Nephron progenitor cell (in vitro differentiated cells): Measurements from ENCODE around the gene AMMECR1.

Experiments used
- DNase-seq: peaks from one replicate; pipeline ENCODE4 v3.0.0; 2021
- H3K27ac Mint-ChIP-seq: 2 replicates; pipeline ENCODE4 v1.8.0; 2021; ENCODE audit warnings: mild to moderate bottlenecking, moderate library complexity, mixed read lengths
- H3K27me3 Mint-ChIP-seq: 2 replicates; pipeline ENCODE4 v1.8.0; 2021; ENCODE audit warnings: mild to moderate bottlenecking, low read depth, mixed read lengths; ENCODE audit not compliant: poor library complexity
- H3K36me3 Mint-ChIP-seq: 2 replicates; pipeline ENCODE4 v1.8.0; 2021; ENCODE audit warnings: low read depth, mixed read lengths
- H3K4me1 Mint-ChIP-seq: 2 replicates; pipeline ENCODE4 v1.8.0; 2021; ENCODE audit warnings: mixed read lengths
- H3K4me3 Mint-ChIP-seq: 2 replicates; pipeline ENCODE4 v1.8.0; 2021; ENCODE audit warnings: mild to moderate bottlenecking, moderate library complexity, mixed read lengths
- H3K9me3 Mint-ChIP-seq: 2 replicates; pipeline ENCODE4 v1.8.0; 2021; ENCODE audit warnings: mild to moderate bottlenecking, moderate library complexity, mixed read lengths
- TF ChIP-seq, protein P1 (sequence below): fragments of 200-600 bp; sonication (generic); IDR thresholded peaks from 2 replicates; pipeline ENCODE4 v1.5.0; 2021; ENCODE audit warnings: antibody characterized with exemption

Gene AMMECR1

DNA sequence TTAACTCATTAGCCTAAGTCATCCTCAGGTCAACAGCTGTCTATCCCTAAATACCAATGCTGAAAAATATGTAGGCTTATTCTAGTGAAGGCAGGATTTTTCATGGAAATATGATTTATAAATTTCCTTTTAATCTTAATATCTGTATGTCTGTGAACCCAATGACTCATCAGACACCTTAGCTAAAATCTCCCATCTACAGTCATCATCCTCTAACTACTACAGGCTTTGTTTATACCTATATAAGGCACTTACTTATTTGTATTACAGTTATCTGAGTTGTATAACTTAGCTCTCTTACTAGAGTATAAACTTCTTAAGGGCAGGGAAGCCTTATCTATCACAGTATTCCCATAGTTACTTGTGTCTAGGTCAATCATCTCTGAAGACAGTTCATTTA is 24.2 kb downstream of the AMMECR1 start:
- no peak overlapping the region for H3K4me3 Mint-ChIP-seq
- H3K4me1 Mint-ChIP-seq = no peaks in the 10 kb centered on the region
- TF ChIP-seq, protein P1, sequence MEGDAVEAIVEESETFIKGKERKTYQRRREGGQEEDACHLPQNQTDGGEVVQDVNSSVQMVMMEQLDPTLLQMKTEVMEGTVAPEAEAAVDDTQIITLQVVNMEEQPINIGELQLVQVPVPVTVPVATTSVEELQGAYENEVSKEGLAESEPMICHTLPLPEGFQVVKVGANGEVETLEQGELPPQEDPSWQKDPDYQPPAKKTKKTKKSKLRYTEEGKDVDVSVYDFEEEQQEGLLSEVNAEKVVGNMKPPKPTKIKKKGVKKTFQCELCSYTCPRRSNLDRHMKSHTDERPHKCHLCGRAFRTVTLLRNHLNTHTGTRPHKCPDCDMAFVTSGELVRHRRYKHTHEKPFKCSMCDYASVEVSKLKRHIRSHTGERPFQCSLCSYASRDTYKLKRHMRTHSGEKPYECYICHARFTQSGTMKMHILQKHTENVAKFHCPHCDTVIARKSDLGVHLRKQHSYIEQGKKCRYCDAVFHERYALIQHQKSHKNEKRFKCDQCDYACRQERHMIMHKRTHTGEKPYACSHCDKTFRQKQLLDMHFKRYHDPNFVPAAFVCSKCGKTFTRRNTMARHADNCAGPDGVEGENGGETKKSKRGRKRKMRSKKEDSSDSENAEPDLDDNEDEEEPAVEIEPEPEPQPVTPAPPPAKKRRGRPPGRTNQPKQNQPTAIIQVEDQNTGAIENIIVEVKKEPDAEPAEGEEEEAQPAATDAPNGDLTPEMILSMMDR = no peak
- H3K9me3 Mint-ChIP-seq = peaks cover 16% of the 10 kb centered on the region
- H3K36me3 Mint-ChIP-seq = peaks cover 24% of the 10 kb centered on the region
- no peak for DNase-seq
- H3K27ac Mint-ChIP-seq = no peak overlapping the region
- H3K27me3 Mint-ChIP-seq = peaks cover 3% of the 10 kb centered on the region

DNA sequence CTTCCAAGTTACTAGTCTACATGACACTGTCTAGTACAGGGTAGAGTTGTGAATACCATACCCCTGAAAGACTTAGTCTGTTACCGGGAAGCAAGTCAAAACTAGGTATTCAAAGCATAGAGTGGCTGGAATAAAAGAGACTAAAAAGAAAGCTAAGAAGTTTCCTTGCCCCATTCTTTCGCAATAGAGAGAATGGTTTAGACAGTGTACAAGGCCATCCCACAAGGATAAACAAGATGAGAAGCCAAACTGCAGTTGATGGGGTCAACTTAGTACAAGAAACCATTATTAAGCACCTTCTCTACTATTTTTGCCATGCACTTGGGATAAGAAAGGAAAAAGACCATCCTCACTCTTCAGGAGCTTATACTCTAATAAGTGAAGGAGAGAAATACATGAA is 30.3 kb downstream of the AMMECR1 start:
- H3K9me3 Mint-ChIP-seq = peaks cover 4% of the 10 kb centered on the region
- peaks cover 5% of the 10 kb centered on the region for H3K36me3 Mint-ChIP-seq
- H3K4me3 Mint-ChIP-seq = no peak overlapping the region
- TF ChIP-seq, protein P1 = no peak
- H3K4me1 Mint-ChIP-seq = no peaks in the 10 kb centered on the region
- no peak for DNase-seq
- H3K27ac Mint-ChIP-seq = no peak overlapping the region
- no peaks in the 10 kb centered on the region for H3K27me3 Mint-ChIP-seq

DNA sequence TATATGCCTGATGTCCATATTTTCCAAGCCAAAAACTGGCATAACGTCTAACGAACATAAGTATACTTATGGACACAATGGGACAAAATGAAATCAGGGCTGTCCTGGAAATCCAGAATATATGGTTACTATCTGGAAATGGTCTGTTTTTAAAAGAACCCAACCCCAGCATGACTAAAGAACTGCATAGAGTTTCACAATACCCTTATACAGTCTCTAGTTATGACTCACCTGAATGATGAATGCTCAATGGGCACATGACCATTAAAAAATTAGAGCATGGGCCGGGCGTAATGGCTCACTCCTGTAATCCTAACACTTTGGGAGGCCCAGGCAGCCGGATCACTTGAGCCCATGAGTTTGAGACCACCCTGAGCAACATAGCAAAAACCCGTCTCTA is 31.8 kb downstream of the AMMECR1 start:
- no peak overlapping the region for H3K27ac Mint-ChIP-seq
- peaks cover 10% of the 10 kb centered on the region for H3K4me1 Mint-ChIP-seq
- peaks cover 5% of the 10 kb centered on the region for H3K36me3 Mint-ChIP-seq
- DNase-seq = no peak
- peaks cover 4% of the 10 kb centered on the region for H3K9me3 Mint-ChIP-seq
- no peak overlapping the region for H3K4me3 Mint-ChIP-seq
- H3K27me3 Mint-ChIP-seq = no peaks in the 10 kb centered on the region
- TF ChIP-seq, protein P1 = no peak

DNA sequence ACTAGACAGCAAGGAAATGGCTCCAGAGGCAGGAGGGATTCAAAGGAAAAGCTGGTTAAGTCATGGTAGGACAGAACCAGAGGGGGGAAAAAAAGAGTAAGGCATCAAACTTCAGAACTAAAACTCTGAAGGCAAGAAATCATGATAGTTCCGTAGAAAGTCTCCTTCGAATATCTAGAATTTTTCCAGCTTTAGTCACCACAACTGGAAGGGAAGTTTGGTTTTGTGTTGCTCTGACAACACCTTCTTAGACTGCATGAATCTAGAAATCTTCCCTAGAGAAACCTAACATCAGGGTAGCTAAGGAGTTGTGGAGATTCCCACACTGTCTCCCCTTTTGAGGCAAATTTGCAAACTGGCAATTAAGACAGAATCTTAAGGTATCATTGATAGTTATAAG is 33.7 kb downstream of the AMMECR1 start:
- no peak for DNase-seq
- peaks cover 4% of the 10 kb centered on the region for H3K9me3 Mint-ChIP-seq
- no peak overlapping the region for H3K27ac Mint-ChIP-seq
- H3K27me3 Mint-ChIP-seq = no peaks in the 10 kb centered on the region
- H3K4me3 Mint-ChIP-seq = no peak overlapping the region
- TF ChIP-seq, protein P1 = no peak
- H3K4me1 Mint-ChIP-seq = peaks cover 10% of the 10 kb centered on the region
- peaks cover 5% of the 10 kb centered on the region for H3K36me3 Mint-ChIP-seq

DNA sequence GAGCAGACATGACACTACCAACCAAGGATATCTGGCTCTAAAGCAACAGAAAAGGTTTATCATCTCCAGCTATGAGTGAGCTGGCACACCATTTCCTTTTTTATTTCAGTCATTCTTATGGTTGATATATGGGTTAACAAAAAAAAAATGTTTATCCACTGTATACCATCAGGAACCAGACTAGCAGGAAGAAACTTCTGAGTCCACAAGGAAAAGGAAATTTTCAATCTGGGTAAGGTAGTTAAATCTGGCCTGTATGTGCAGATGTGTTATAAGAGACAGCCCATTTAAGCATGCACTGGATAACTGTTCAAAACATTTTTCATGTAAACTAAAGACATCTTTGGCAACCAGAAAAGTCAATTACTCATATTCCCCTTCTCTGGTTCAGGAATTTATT is 35.0 kb downstream of the AMMECR1 start:
- TF ChIP-seq, protein P1 = no peak
- Mint-ChIP-seq H3K4me1 (peaks cover 10% of the 10 kb centered on the region), H3K36me3 (peaks cover 5% of the 10 kb centered on the region), H3K4me3 (no peak overlapping the region), H3K9me3 (peaks cover 4% of the 10 kb centered on the region), H3K27me3 (no peaks in the 10 kb centered on the region), H3K27ac (no peak overlapping the region)
- DNase-seq = no peak

DNA sequence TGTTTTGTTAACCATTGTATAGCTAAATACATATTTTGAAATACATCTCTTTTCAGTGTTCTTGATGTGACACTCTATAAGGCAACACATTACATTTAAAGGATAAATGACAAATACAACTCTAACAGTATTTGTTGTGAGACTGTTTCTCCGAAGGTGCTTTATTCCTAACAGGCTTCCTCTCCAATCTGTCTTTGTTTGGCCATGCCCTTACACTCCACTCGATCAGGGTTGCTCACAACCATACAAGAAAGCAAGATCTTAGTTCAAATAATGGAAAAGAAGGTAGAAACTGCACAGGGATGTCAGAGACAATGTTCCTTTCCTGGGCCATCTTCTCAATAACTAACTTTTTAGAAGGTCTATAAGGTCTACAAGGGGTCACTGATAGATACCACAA is 36.5 kb downstream of the AMMECR1 start:
- TF ChIP-seq, protein P1 = no peak
- H3K4me3 Mint-ChIP-seq = no peak overlapping the region
- H3K36me3 Mint-ChIP-seq = peaks cover 11% of the 10 kb centered on the region
- H3K9me3 Mint-ChIP-seq = peaks cover 10% of the 10 kb centered on the region
- peaks cover 10% of the 10 kb centered on the region for H3K4me1 Mint-ChIP-seq
- H3K27ac Mint-ChIP-seq = peak overlapping the region; percentile 49
- H3K27me3 Mint-ChIP-seq = no peaks in the 10 kb centered on the region
- DNase-seq = no peak
